Epithelial cell of proximal tubule (primary cell): ENCODE measurements around the gene RGS6. TPM values are rescaled to one million over a fixed set of nuclear protein-coding genes. Genes with fewer than 3 reads are reported as not detected.

ENCODE experiments used
- DNase-seq: peaks from one replicate; pipeline ENCODE4 v3.0.0-alpha.2; 2011; ENCODE audit warnings: low read depth
- H3K4me3 ChIP-seq: 2 replicates; pipeline ENCODE4 v1.5.1; 2011; ENCODE audit warnings: low read depth, mild to moderate bottlenecking, low read length
- total RNA-seq: library from RNA; depleted of rRNA; stranded (reverse); fragments of >200 nt; gene quantifications from 2 replicates; pipeline ENCODE4 v1.2.3, GENCODE V29; 2015
- TF ChIP-seq, protein P1 (sequence below): conservative IDR thresholded peaks from 2 replicates; pipeline ENCODE4 v1.5.1; 2012; ENCODE audit warnings: low read depth, mild to moderate bottlenecking, low read length

Gene RGS6
- total RNA-seq, 1 donor from 2014 or later, result not detected

- H3K4me3 ChIP-seq, result no peak overlapping the region
- TF ChIP-seq, protein P1, sequence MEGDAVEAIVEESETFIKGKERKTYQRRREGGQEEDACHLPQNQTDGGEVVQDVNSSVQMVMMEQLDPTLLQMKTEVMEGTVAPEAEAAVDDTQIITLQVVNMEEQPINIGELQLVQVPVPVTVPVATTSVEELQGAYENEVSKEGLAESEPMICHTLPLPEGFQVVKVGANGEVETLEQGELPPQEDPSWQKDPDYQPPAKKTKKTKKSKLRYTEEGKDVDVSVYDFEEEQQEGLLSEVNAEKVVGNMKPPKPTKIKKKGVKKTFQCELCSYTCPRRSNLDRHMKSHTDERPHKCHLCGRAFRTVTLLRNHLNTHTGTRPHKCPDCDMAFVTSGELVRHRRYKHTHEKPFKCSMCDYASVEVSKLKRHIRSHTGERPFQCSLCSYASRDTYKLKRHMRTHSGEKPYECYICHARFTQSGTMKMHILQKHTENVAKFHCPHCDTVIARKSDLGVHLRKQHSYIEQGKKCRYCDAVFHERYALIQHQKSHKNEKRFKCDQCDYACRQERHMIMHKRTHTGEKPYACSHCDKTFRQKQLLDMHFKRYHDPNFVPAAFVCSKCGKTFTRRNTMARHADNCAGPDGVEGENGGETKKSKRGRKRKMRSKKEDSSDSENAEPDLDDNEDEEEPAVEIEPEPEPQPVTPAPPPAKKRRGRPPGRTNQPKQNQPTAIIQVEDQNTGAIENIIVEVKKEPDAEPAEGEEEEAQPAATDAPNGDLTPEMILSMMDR, result no peak
- DNase-seq, result no peak
These were observed 269.4 kb downstream of the RGS6 start for GRCh38 chr14:72201645-72202044.

GRCh38 chr14:72213424-72213823, 281.2 kb downstream of the RGS6 start:
- DNase-seq, result no peak
- TF ChIP-seq, protein P1, result no peak
- no peak overlapping the region for H3K4me3 ChIP-seq

GRCh38 chr14:72215080-72215479, 282.9 kb downstream of the RGS6 start:
- H3K4me3 ChIP-seq, result no peak overlapping the region
- no peak for DNase-seq
- TF ChIP-seq, protein P1, result no peak

DNA sequence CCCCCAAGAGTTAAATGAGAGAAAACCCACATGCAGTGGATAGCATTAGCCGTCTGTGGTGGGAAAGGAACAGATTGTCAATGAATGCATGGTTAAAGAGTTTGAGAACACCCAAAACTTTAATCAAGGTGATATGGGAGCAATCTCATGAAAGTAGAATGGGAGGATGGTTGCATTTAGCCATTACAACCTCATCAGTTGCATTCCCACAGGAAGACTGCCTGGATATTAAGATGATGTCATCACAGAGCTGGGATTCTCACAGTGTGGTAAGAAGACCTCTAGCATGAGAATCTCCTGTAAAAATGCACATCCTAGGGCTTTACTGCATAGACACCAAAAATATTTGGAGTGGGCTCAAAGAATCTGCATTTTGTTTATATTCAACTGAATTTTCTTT, 284.9 kb downstream of the RGS6 start:
- DNase-seq, result no peak
- TF ChIP-seq, protein P1, result no peak
- H3K4me3 ChIP-seq, result no peak overlapping the region

DNA sequence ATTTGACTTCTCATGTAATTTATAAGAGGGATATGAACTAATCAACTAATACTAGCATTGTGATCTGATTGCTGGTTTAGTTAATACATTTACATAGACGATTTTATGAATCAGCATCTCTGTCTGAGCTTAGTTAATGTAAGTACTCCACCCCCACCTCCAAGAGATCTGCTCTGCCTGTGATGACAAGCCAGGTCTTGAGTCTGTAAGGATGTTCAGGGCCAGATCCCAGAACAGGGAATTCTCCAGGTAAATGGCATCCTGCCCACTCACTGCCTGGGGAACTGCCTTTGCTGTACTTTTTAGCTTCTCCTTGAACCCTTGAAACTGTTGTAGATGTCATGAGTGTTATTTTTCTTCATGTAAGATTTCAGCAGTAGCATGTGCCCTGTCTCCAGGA, 289.8 kb downstream of the RGS6 start:
- no peak overlapping the region for H3K4me3 ChIP-seq
- TF ChIP-seq, protein P1, result no peak
- DNase-seq, result no peak

- no peak for DNase-seq
- no peak overlapping the region for H3K4me3 ChIP-seq
- TF ChIP-seq, protein P1, result no peak
These were observed 304.4 kb downstream of the RGS6 start for GRCh38 chr14:72236629-72237028.
